BJ (cell line): ENCODE results near the gene B3GNT3. TPM values are rescaled to one million over a fixed set of nuclear protein-coding genes. Genes with fewer than 3 reads are reported as not detected.

ENCODE experiments used
- CTCF ChIA-PET: fragments of 350-600 bp; formaldehyde crosslinking; extraction: SDS; loops from one replicate; lab custom pipeline; 2021; ENCODE audit warnings: antibody characterized with exemption, inconsistent platforms; lab: Yijun Ruan, JAX
- POLR2A ChIA-PET: fragments of 300-600 bp; sonication (Branson Sonifier 250); formaldehyde crosslinking; extraction: SDS; loops from one replicate; lab custom pipeline; 2021; ENCODE audit warnings: antibody characterized with exemption; lab: Charles Lee
- DNase-seq: peaks from one replicate; pipeline ENCODE4 v3.0.0-alpha.2; 2011; ENCODE audit warnings: low read depth
- H3K27me3 ChIP-seq: 2 replicates; pipeline ENCODE4 v1.6.0; 2011; ENCODE audit warnings: low read length; ENCODE audit not compliant: control insufficient read depth, insufficient read depth
- H3K36me3 ChIP-seq: 2 replicates; pipeline ENCODE4 v1.5.1; 2011; ENCODE audit warnings: low read length; ENCODE audit not compliant: control insufficient read depth, insufficient read depth
- H3K4me3 ChIP-seq: 2 replicates; pipeline ENCODE4 v1.5.1; 2011; ENCODE audit warnings: low read depth, mild to moderate bottlenecking, control low read depth, low read length
- polyA plus RNA-seq: library from polyadenylated mRNA; depleted of rRNA; stranded (reverse); fragments of >200 nt; gene quantifications from 2 replicates; pipeline ENCODE4 v1.2.3, GENCODE V29; 2011
- TF ChIP-seq, protein P1 (sequence below): IDR thresholded peaks from 2 replicates; pipeline ENCODE4 v1.5.1; 2011; ENCODE audit warnings: low read depth, mild to moderate bottlenecking, control low read depth, inconsistent platforms, low read length, moderate library complexity; ENCODE audit not compliant: insufficient read depth

The B3GNT3 gene
- polyA plus RNA-seq, 1 experiment, result not detected

DNA sequence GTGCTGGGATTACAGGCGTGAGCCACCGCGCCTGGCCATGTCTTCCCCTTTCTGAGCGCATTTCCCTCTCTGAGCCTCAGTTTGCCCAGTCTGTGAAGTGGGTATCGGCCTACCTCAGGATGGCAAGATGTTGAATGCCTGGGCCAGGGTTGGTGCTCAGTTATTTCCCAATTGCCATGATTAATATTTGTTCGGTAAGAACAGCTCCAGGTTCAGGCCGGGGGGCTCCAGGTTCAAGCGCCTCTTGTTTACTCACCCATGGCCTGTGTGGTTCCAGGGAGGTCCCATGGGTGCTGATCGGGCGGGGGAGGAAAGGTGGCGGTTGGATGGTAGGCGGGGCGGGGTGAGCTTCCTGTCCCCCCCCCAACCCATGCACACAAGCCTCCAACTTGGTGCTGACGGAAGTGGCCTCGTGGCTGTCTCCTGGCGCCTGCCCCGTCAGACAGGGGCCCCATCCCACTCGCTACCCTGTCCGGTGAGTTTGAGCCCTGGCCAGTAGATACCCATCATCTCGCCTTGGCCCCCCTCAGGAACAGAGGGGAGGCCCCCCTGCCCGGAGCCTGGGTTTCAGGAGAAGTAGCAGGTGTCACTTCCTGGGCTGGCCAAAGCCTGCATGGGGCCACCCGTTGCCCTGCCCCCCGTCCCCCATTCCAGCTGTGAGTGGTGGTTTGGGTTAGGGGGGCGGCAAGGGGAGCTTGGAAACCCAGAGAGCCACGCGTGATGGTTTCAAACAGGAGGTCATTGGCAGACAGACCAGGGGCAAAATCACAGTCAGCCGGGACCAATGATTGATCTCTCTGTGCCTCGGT is 43.6 kb upstream of the B3GNT3 start, which contains the start of gene FCHO1:
FCHO1 (plus strand) TSS at position 375 of the 809 bp plus-strand sequence. CDS start 3,688 bp downstream, outside the sequence.
- TF ChIP-seq, protein P1, sequence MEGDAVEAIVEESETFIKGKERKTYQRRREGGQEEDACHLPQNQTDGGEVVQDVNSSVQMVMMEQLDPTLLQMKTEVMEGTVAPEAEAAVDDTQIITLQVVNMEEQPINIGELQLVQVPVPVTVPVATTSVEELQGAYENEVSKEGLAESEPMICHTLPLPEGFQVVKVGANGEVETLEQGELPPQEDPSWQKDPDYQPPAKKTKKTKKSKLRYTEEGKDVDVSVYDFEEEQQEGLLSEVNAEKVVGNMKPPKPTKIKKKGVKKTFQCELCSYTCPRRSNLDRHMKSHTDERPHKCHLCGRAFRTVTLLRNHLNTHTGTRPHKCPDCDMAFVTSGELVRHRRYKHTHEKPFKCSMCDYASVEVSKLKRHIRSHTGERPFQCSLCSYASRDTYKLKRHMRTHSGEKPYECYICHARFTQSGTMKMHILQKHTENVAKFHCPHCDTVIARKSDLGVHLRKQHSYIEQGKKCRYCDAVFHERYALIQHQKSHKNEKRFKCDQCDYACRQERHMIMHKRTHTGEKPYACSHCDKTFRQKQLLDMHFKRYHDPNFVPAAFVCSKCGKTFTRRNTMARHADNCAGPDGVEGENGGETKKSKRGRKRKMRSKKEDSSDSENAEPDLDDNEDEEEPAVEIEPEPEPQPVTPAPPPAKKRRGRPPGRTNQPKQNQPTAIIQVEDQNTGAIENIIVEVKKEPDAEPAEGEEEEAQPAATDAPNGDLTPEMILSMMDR, result no peak
- POLR2A ChIA-PET, result interaction anchor here (0.6 kb wide), 1 partner anchor 9 kb away, joined by 8 read pairs; no protein-coding TSS in a partner anchor
- peaks cover 1% of the 10 kb centered on the region; the same call in 1 of the 2 replicates for H3K27me3 ChIP-seq
- H3K36me3 ChIP-seq, result no peaks in the 10 kb centered on the region
- no peak within 1 kb of the TSS for H3K4me3 ChIP-seq
- DNase-seq, result no peak
- CTCF ChIA-PET, result interaction anchor here (1.5 kb wide), 1 partner anchor 47 kb away, joined by 3 read pairs; no protein-coding TSS in a partner anchor

- Histone ChIP-seq H3K36me3 (no peaks in the 10 kb centered on the region), H3K4me3 (no peak overlapping the region), H3K27me3 (peaks cover 1% of the 10 kb centered on the region; the same call in 1 of the 2 replicates)
- ChIA-PET POLR2A (no interaction called here), CTCF (interaction anchor here (1.0 kb wide), 1 partner anchor 72 kb away, joined by 3 read pairs; no protein-coding TSS in a partner anchor)
- no peak for DNase-seq
- TF ChIP-seq, protein P1, result no peak
Observed at GRCh38 chr19:17751912-17752273, 43.0 kb upstream of the B3GNT3 start.

DNA sequence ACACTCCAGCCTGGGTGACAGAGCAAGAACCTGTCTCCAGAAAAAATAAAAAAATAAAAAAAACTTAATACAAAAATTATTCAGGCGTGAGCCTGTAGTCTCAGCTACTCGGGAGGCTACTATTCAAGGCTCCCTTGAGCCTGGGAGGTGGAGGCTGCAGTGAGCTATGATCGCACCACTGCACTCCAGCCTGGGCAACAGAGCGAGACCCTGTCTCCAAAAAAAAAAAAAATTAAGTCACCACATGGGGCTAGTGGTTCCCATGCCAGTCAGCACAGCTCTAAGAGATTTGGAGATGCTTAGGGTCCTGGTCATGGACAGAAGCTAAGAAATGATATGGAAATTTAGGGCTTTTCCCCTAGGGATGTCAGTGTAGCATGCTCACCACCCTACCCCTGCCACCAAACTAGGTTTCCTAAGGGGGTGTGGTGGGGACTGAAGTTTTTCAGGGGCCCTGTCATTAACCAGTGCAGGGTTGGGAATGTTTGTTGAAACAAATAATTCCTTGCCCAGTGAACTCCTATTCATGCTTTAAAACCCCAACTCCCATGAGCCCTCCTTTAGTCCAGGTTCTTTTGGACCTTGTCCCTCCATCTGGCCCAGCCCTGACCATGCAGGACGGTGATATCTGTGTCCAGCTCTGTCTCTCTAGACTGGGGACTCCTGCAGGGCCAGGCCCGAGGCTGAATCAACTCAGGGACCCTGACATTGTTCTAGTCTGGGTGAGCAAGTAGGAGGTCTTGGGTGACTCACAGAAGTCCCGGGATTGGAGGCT is 41.9 kb upstream of the B3GNT3 start:
- POLR2A ChIA-PET, result no interaction called here
- peaks cover 1% of the 10 kb centered on the region; the same call in 1 of the 2 replicates for H3K27me3 ChIP-seq
- H3K36me3 ChIP-seq, result no peaks in the 10 kb centered on the region
- DNase-seq, result no peak
- TF ChIP-seq, protein P1, result no peak
- no peak overlapping the region for H3K4me3 ChIP-seq
- CTCF ChIA-PET, result interaction anchor here (1.0 to 1.7 kb wide), 4 partner anchors 10 to 287 kb away, joined by 3 to 5 read pairs (median 4); no protein-coding TSS in a partner anchor

GRCh38 chr19:17753976-17754375 is 41.0 kb upstream of the B3GNT3 start:
- TF ChIP-seq, protein P1, result no peak
- CTCF ChIA-PET, result interaction anchor here (1.3 to 2.8 kb wide), 3 partner anchors 9 to 13 kb away, joined by 4 to 19 read pairs (median 5); no protein-coding TSS in a partner anchor
- no peak for DNase-seq
- H3K4me3 ChIP-seq, result no peak overlapping the region
- no peaks in the 10 kb centered on the region for H3K36me3 ChIP-seq
- H3K27me3 ChIP-seq, result peaks cover 2% of the 10 kb centered on the region; the same call in 1 of the 2 replicates
- POLR2A ChIA-PET, result no interaction called here
